DMS79 (cell line): ENCODE data around the gene NAT14.
"Not testable (repeated sequence)": the region's sequence is repeated elsewhere in the genome, so short reads cannot be mapped to it uniquely, and the experiment has no call there.

Experiments
- DNase-seq: peaks from one replicate; lab custom pipeline; 2025; lab: John Stamatoyannopoulos, UW

NAT14 gene

DNA sequence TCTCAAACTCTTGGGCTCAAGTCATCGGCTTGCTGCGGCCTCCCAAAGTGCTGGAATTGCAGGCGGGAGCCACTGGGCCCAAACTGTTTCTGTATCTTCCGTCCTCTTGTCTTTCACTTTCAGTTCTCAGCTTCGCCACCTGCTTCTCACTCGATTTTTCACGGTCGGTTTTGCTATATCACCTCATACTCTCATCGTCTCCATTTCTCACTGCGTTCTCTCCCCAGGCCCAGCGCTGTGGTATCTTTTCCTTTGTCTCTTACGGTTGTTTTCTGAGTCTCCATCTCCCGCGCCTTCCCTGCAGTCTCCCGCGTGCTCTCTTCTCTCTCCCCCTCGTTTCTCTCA is 18.1 kb downstream of the NAT14 start:
- DNase-seq: no peak

DNA sequence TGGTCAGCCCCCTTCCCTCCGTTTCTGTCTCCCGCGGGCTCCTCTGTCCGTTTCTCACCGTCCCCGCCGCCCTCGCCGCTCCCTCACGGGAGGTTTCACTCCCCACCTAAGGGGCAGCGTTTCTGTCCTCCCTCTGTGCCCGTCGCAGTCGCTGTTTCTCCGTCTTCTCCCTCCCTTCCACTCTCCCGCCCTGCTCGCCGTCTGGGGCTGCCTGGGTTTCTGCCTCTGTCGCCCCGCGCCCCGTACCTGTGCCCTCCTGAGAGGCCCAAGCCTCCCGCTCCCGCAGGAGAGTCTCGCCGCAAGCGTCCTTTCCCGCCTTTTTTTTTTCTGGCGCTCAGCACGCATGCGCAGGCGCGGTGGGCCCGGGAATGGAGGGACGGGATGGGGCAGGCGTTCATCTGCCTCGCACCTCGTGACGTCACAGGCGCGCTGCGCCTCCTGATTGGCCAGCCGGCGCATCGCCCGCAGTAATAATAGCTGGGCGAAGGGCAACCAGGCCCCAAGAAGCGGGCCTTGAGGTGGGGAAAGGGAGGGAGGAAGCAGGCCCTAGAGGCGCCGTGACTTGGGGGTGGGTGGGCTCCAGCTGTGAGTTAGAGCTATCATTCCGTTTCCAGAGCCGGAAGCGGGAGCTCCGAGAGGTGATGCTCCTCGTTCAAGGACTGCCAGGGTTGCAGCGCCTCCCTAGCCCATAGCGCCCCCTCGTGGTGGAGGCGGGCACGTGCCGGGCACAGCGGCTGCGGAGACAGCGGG is 18.7 kb downstream of the NAT14 start:
- DNase-seq: peak; percentile 74

DNA sequence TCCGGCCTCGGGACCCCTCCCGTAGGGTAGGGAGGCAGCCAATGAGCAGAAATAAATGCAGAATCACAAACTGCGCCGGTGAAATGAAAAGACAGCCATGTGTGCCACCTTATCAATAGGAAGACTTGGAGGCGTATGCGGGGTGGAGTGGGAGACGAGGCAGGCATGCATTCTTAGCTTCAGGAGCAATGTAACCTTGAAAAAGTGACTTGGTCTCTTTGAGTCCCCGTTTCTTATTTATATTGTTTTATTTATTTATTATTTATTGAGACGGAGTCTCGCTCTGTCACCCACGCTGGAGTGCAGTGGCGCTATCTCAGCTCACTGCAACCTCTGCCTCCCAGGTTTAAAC is 19.2 kb downstream of the NAT14 start:
- DNase-seq: no peak

DNA sequence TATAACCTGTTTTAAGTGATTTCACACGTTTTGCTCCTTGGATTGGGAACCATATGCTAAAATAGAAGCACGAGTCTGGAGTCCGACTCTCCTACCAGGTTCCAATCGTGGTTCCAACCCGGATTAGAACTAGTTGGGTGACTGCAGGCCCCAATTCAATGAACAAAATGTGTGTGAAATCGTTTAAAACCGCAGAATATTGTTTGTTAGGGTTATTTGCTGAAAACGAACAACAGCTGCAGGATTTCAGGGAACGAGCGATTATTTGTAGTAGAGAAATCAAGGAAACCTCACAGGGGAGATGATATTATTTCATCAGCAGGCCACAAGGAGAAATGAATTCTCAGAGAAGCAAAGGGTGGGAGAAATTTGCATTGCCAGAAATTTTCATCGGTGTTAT is 20.0 kb downstream of the NAT14 start:
- no peak for DNase-seq

DNA sequence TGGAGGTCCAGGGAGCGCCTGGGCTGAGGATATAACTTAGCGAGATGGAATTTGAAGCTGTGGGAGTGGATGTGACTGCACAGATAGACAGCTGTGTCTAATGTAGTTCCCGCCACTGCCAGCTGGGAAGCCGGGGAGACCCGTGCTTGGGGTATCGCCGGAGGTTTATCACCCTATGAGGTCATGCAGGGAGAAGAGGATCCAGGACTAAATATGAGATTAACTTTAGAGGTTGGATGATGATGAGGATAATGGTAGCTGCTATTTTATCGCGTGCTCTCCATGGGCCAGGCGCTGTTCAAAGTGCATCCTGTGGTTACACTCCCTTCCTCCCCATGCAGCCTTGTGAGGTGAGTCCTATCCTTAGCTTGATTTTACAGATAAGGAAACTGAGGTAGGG is 23.1 kb downstream of the NAT14 start:
- no peak for DNase-seq

DNA sequence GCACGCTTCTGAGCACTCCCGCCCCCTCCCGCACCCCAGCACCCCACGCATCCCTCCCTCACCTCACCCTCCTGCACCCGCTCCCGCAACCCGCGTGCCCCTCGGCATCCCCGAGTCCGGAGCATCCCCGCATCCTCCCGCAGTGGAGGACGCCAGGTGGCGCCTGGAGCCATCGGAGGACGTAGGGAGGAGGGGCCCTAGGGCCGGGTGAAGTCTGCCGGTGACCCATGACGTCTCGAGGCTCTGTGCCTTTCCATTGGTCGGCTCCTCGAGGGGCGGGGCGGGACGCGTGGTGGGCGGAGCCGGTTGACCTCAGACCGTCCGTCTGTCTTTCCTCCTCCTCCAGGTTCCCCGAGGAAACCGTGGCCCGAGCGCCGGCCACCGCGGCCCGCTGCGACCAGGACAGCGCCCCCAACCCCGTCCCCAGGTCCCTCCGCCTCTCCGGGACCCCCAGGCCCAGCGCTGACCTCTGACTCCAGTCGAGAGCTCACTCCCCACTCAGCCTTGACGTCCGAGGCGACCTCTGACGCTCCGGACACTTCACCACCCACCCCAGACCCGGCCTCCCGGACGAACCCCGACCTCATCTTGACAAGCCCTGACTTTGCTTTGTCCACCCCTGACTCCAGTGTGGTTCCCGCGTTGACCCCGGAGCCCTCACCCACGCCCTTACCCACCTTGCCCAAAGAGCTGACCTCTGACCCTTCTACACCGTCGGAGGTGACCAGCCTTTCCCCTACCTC is 32.1 kb downstream of the NAT14 start:
- peak; percentile 68 for DNase-seq

DNA sequence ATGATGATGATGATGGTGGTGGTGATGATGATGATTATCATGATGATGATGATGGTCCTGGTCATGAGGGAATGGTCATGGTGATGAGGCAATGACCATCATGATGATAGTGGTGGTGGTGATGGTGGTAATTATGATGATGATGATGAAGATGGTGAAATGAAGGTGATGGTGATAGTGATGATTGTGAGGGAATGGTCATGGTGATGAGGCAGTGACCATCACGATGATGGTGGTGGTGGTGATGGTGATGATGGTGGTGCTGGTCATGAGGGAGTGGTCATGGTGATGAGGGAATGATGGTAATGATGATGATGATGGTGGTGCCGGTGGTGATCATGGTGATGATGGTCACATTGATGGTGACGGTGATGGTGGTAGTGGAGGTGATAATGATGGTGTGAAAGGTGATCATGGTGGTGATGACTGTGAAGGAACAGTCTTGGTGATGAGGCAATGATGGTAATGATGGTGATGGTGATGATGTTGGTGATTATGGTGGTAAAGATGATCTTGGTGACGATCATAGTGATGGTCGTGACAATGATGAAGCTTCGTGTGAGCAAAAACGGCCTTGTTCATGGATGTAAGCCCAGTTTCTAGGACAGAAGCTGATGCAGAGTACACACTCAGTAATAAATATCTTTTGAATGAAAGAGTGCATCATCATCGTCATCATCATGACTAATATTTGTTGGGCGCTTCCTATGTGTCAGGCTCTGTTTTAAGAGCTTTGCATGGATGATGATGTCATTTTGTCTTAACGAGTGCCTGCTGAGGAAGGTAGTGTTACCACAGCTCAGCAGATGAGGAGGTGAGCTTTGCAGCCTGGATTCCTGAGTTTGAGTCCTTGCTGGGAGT is 34.7 kb downstream of the NAT14 start:
- no peak for DNase-seq

DNA sequence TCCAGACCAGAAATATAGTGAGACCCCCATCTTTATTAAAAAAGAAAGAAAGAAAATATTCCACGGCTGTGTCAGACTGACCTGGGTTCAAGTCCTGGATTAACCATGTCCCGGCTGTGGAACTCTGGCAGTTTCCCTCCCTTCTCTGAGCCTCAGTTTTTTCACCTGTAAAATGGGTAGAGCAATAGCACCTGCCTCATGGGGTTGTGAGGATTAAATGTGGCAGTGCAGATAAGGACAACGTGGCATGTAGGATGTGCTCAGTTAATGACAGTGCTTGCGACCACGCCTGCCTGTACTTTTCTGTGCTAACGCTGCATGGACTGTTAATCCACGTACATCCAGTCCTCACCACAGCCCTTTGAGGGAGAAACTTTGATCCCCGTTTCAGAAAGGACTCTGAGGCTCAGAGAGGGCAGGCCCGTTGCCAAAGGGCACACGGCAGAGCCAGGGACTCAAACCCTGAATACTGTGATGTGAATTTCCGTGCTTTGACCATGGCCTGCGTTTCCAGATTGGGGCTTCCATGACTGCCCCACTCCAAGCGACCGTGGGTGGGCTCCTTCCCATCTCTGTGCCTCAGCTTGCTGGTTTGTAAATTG is 35.8 kb downstream of the NAT14 start:
- no peak for DNase-seq

DNA sequence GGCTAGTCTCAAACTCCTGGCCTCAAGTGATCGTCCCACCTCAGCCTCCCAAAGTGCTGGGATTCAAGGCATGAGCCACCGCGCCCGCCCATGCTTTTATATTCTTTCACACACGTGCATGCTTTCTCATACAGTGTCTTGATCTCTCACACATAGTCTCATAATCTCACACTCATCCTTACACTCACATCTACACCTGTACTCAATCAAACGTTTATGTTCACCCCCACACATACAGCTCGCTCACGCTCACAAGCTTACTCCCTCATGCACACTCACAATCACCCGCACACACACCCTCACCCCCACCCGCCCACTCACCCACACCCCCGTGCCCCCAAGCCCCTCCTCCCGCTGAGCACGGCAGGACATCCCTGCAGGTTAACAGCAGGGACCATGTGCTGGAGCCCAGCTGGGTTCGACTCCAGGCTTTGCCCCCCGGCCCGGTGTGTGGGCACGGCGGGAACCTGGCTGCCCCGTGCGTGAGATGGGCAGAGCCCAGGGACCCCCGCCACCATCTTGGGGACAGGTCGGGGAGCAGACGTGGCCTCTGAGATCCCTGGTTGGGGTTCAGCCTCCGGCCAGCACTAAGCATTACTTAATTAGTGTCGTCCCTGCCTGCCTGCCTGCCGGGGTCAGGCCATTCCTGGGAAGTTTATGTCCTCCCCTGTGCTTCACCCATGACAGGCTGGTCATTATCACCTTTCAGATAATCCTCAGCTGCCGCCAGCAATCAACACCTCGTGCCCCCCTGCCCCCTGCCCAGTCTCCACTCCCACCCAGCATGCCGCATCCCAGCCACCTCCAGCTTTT is 40.5 kb downstream of the NAT14 start:
- no peak for DNase-seq

DNA sequence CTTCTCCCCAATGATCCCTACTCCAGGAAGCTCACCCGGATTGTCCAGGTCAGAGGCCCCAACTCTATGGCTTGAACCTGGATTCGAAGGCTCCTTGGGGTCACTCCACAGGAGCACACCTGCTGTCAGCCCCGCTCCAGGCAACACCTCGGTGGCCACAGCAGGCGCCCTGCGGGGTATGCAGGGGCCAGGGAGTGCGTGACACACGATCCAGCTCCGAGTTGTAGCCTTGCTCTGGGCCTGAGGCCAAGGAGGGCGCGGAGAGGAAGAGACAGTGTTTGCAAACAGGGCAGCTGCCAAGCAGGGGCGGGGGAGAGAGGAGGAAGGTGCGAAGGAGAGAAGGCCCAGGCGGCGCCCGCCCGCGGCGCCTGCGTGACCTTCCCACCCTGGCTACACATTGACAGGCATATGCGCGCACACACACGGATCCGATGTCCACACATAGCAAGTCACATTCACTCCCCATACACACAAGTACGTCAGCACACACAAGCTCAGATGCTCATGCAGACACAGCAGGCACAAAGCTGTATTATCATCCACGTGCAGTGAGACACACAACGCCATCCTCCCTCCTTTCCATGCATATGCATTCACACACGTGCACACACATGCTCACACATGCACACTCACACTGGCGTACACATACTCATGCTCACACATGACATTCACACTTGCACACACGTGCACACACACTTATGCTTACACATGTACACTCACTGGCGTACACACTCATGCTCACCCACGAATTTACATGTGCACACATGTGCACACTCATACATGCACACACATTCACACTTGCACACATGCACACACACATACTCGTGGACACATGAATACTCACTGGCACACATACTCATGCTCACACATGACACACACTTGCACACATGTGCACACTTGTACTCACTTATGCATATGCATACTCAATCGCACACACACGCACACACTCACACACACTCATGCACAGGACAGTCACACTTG is 41.5 kb downstream of the NAT14 start:
- DNase-seq: peak; percentile 71

DNA sequence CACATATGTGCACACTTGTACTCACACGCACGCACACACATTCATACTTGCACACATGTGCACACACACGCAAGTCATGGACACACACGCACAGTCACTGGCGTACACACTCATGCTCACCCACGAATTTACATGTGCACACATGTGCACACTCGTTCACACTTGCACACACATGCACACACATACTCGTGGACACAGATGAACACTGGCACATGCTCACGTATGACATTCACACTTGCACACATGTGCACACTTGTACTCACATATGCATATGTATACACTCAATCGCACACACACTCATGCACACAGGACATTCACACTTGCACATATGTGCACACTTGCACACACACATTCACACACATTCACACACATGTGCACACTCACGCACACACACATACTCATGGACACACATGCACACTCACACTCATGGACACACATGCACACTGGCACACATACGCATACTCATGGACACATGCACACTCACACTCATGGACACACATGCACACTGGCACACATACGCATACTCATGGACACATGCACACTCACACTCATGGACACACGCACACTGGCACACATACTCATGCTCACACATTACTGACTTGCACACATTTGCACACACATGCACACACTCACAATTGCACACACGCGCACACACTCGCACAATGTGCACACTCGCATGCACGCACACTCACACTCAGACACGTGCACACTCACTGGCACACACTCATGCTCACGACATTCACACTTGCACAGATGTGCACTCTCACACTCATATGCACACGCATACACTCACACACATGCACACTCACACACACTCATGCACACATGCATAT is 42.4 kb downstream of the NAT14 start:
- no peak for DNase-seq

DNA sequence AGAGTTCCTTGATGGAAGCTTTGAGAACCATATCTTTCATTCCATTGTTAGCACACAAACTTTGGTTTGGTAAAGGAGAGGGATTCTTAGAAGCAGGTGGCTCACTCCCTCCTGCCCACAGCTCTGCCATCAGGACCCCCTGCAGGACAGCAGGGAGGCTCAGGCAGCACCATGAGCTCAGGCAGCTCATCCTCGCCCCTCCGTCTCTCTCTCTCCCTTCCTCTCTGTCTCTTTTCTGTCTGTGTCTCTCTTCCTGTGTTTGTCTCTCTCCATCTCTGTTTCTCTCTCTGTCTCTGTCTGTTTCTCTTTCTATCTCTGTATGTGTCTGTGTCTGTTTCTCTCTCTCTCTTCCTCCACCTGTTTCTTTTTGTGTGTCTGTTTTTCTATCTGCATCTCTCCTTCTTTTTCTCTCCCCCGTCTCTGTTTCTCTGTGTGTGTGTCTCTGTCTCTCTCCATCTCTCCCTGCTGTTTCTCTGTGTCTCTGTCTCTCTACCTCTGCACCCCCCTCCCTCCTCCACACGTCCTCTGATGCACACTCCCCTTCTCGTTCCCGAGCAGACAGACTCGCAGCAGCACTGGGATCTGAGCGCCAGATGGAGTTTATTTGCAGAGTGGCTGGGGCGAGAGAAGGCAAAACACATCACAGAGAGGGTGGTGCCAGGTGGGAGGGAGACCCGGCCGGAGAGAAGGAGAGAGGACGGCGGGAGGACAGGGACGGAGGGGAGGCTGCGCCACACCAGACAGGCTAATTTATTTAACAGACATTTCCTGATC is 43.2 kb downstream of the NAT14 start:
- DNase-seq: peak; percentile 15

DNA sequence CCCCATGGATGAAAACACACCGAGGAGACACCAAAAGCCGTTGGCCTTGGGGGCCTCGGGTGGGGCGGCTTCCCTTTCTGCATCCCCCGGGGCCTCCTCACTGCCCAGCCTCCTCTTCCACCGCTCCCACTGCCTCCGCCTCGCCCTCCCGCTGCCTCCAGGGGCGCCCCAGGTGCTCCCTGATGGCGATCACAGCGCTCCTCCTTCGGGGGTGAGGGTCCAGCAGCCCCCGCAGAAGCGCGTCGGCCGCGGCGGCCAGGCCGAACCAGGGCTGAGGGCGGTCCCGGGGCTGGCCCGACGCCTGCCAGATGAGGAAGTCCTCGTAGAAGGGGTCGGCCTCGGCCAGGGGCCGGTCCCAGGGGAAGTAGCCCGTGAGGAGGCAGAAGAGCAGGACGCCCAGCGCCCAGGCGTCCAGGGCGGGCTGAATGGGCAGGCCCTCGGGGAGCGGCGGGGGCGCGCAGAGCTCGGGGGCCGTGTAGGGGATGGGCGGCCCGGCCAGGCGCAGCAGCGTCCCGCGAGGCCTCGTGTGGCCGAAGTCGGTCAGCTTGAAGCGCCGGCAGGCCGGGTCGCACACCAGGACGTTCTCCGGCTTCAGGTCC is 44.7 kb downstream of the NAT14 start:
- no peak for DNase-seq

DNA sequence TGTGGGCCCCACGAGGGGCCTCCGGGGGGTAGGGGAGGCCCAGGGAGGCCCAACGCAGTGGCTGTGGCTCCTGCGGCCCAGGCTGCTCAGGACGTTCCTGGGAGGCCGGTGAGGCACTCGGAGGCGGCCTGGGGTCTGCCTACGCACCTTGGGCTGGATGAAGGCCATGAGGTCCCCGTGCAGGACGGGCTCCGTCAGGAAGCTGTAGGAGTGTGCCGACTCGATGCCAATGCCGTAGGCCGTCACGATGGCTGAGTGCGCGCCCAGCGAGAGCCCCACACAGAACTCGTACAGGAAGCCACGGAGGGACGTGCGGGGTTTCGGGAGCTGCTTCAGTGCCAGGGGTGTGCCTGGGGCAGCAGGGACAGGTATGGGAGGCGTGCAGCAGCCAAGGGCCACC is 46.0 kb downstream of the NAT14 start:
- no peak for DNase-seq

DNA sequence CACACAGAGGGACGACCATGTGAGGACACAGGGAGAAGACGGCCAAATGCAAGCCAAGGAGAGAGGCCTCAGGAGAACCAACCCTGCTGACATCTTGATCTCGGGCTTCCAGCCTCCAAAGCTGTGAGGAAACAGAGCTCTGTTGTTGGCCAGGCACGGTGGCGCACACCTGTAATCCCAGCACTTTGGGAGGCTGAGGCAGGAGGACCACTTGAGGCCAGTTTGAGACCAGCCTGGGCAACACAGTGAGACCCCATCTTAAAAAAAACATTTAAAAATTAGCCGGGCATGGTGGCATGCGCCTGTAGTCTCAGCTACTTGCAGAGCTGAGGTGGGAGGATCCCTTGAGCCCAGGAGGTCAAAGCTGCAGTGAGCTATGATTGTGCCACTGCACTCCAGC is 49.3 kb downstream of the NAT14 start:
- not testable (repeated sequence) for DNase-seq

DNA sequence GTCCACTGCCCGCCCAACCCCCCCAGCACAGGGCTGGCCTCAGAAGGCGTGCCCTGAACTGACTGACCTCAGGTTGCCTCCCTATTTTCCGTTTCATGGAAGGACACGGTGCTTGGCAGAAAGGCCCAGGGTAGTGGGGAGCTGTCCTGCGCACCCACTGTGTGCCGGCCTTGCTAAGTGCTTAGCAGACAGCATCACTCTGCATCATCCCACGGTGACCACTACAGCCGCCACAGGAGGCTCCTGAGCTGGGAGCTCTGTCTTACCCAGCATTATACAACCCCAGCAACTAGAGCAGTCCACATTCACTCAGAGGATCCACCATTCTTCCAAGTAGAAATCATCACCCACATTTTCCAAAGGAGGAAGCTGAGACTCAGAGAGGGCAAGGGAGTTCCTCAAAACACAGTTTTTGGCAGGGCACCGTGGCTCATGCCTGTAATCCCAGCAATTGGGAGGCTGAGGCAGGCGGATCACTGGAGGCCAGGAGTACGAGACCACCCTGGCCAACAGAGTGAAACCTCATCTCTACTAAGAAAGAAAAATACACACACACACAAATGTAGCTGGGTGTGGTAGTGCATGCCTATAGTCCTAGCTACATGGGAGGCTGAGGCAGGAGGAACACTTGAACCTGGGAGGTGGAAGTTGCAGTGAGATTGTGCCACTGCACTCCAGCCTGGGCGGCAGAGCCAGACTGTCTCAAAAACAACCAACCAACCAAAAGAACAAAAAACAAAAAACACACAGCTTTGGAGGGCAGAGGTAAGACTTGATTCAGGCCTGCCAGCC is 50.4 kb downstream of the NAT14 start:
- no peak for DNase-seq

DNA sequence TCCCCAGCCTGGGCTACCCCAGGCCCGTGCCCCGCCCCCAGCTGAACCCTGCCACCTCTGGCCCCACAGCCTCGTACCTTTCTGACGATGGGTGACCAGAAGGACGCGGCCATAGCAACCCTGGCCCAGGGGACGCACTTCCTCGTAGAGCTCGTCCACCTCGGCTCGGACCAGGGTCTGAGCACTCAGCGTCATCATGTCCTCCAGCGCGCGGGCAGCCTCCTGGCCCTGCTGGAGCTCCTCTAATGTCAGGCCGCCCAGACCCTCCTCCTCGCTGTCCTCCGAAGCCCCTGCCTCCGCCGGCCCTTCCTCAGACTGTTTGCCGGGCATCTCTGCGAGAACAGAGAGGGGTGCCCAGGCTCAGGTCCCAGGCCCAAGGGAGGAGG is 51.0 kb downstream of the NAT14 start:
- no peak for DNase-seq

DNA sequence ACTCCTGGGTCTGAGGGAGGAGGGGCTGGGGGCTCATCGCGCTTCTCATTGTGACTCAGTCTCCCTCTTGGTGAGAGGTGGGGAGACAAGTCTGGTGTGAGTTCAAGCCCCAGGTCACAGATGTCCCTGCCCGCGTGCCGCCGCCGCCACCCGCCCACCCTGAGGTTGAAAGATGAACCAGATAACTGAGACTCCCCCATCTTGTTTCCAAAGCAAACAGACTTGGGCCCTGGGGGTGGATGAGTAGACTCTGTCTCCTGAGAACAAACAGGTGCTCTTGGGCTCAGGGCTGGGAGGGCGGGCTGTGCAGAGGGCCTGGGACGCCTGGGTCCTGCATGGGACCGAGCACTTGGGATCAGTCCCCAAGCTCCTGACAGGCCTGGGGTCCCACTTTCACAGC is 51.4 kb downstream of the NAT14 start:
- DNase-seq: no peak
